ENCODE data around the gene C1orf210.

C1orf210 gene

GRCh38 chr1:43256675-43257570 is 28.5 kb downstream of the C1orf210 start:
- Mint-ChIP-seq H3K27me3 (no peaks in the 10 kb centered on the region), H3K4me1 (no peaks in the 10 kb centered on the region), H3K36me3 (no peaks in the 10 kb centered on the region), H3K4me3 (no peak overlapping the region), H3K9me3 (no peaks in the 10 kb centered on the region), H3K27ac (no peak overlapping the region)

- no peaks in the 10 kb centered on the region for H3K4me1 Mint-ChIP-seq
- H3K27me3 Mint-ChIP-seq, result peaks cover 2% of the 10 kb centered on the region
- H3K9me3 Mint-ChIP-seq, result no peaks in the 10 kb centered on the region
- no peak overlapping the region for H3K4me3 Mint-ChIP-seq
- no peak overlapping the region for H3K27ac Mint-ChIP-seq
- no peaks in the 10 kb centered on the region for H3K36me3 Mint-ChIP-seq
These were observed 29.8 kb downstream of the C1orf210 start for GRCh38 chr1:43255438-43256210.

- H3K27ac Mint-ChIP-seq, result no peak overlapping the region
- H3K4me3 Mint-ChIP-seq, result no peak overlapping the region
- H3K9me3 Mint-ChIP-seq, result no peaks in the 10 kb centered on the region
- no peaks in the 10 kb centered on the region for H3K36me3 Mint-ChIP-seq
- no peaks in the 10 kb centered on the region for H3K4me1 Mint-ChIP-seq
- H3K27me3 Mint-ChIP-seq, result peaks cover 2% of the 10 kb centered on the region
These were observed 31.5 kb downstream of the C1orf210 start for GRCh38 chr1:43253876-43254275.

DNA sequence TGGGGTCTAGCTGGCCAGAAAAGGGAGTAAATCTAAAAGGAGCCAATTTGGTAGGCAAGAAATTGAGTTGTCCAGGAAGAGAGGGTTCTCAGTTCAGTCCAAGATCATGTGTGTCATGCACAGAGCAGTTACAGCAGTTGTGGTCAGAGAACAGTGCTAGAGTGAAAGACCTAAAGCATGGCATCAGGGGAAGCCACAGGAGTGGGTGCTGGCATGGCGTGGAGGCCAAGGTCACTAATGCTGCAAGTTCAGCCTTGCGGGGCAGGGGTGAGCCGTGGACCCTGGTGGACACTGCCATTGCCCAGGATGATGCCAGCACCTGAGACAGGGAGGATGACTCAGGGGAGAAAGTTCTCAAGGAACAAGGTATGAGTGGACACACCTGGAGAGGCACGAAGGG is 32.2 kb downstream of the C1orf210 start:
- H3K4me1 Mint-ChIP-seq, result no peaks in the 10 kb centered on the region
- peaks cover 2% of the 10 kb centered on the region for H3K27me3 Mint-ChIP-seq
- no peak overlapping the region for H3K27ac Mint-ChIP-seq
- no peaks in the 10 kb centered on the region for H3K9me3 Mint-ChIP-seq
- no peaks in the 10 kb centered on the region for H3K36me3 Mint-ChIP-seq
- H3K4me3 Mint-ChIP-seq, result no peak overlapping the region

- peaks cover 2% of the 10 kb centered on the region for H3K27me3 Mint-ChIP-seq
- H3K27ac Mint-ChIP-seq, result no peak overlapping the region
- H3K4me1 Mint-ChIP-seq, result no peaks in the 10 kb centered on the region
- no peak overlapping the region for H3K4me3 Mint-ChIP-seq
- no peaks in the 10 kb centered on the region for H3K9me3 Mint-ChIP-seq
- no peaks in the 10 kb centered on the region for H3K36me3 Mint-ChIP-seq
These were observed 33.2 kb downstream of the C1orf210 start for GRCh38 chr1:43252225-43252624.

GRCh38 chr1:43251024-43251423 is 34.4 kb downstream of the C1orf210 start:
- Mint-ChIP-seq H3K36me3 (no peaks in the 10 kb centered on the region), H3K4me3 (no peak overlapping the region), H3K4me1 (no peaks in the 10 kb centered on the region), H3K27ac (no peak overlapping the region), H3K9me3 (no peaks in the 10 kb centered on the region), H3K27me3 (peaks cover 3% of the 10 kb centered on the region)

DNA sequence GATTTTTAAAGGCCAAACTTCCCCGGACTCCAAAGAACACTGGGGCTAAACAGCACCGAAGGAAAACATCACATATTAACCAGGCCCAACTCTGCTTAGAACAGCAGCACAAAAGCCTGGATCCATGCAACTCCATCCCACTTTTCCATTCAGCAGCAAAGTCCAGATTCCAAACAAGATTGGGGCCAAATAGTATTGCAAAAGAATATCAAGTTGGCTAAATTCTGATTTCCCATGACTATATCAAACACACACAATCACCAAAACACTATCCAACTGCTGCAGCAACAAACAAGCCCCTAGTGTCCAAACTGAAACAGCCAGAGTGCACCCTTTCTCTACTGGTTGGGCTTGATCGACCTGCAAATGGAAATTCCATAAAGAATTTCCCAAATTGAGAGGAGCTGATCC is 35.0 kb downstream of the C1orf210 start:
- Mint-ChIP-seq H3K4me3 (no peak overlapping the region), H3K4me1 (no peaks in the 10 kb centered on the region), H3K9me3 (no peaks in the 10 kb centered on the region), H3K27ac (no peak overlapping the region), H3K27me3 (peaks cover 3% of the 10 kb centered on the region), H3K36me3 (no peaks in the 10 kb centered on the region)

DNA sequence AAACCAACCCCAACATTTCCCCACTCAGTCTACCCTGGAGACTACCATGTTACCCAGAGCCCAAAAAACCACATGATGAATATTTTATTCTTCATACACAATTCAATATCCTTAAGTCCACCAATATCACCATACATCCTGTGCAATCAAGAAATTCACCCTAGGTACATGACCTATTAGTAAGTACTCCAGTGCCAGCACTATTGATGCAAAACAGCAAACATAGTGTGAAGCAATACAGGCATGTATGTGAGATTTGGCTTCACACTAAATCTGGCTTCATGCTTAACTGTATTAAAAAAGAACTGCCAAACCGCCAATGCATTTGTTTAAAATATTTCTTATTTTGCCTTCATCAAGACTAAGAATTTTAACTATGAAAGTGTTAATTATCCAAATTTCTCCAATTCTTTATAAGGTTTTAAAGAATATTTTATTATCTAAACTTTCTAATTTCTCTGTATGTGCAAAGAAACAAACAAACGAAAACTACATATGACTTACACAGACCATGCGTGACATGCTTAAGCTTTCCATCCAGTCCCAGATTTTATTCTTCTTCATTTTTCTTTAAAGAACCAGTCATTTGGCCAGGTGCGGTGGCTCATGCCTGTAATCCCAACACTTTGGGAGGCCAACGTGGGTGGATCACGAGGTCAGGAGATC is 38.0 kb downstream of the C1orf210 start:
- Mint-ChIP-seq H3K27ac (no peak overlapping the region), H3K4me3 (no peak overlapping the region), H3K36me3 (no peaks in the 10 kb centered on the region)

GRCh38 chr1:43246466-43247213 is 38.7 kb downstream of the C1orf210 start:
- H3K27ac Mint-ChIP-seq, result no peak overlapping the region
- peaks cover 3% of the 10 kb centered on the region for H3K27me3 Mint-ChIP-seq
- no peak overlapping the region for H3K4me3 Mint-ChIP-seq
- H3K4me1 Mint-ChIP-seq, result no peaks in the 10 kb centered on the region
- H3K9me3 Mint-ChIP-seq, result no peaks in the 10 kb centered on the region
- H3K36me3 Mint-ChIP-seq, result no peaks in the 10 kb centered on the region

More for the DNA sequence above, 38.0 kb downstream of the C1orf210 start:
- Mint-ChIP-seq H3K9me3 (no peaks in the 10 kb centered on the region), H3K4me1 (no peaks in the 10 kb centered on the region), H3K27me3 (peaks cover 3% of the 10 kb centered on the region)

DNA sequence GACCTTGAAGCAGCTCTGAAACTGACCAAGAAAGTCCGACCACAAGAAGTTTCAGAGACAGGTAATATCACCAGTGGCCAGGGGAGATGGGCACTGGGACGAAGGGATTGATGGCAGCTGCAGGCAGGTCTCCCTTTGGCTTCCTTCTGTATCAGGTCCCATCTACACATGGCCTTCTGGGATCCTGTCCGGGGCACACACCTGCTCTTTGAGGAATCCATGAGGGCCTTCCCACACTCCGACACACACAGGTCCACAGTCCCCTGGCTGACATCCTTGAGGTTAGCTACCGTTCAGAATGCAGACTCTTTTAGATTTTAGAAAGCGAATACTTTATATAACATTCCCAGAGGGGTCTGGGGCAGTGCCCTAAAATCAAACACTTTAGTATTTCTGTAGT is 42.1 kb downstream of the C1orf210 start:
- no peak overlapping the region for H3K27ac Mint-ChIP-seq
- H3K9me3 Mint-ChIP-seq, result peaks cover 4% of the 10 kb centered on the region
- peaks cover 1% of the 10 kb centered on the region for H3K27me3 Mint-ChIP-seq

DNA sequence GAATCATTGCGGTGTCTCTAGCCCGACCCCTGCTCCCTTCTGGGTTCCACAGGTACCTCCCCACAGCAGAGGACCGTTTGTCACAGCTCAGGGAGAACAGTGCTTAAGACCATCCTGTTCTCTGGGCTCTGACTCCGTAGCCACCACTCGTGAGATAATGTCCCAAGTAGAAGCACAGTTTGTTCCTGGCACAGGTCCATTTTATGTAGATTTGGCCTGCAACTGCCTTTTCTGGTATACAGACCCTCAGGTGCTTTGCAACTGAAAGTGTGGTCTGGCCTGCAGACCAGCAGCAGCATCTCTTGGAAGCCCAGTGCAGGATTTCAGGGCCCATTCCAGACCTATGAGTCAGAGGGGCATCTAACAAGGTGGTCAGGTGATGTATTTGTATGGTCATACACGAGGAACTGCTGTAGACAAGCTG is 44.0 kb downstream of the C1orf210 start:
- Mint-ChIP-seq H3K4me3 (no peak overlapping the region), H3K9me3 (peaks cover 4% of the 10 kb centered on the region), H3K27ac (no peak overlapping the region), H3K4me1 (no peaks in the 10 kb centered on the region), H3K27me3 (no peaks in the 10 kb centered on the region), H3K36me3 (no peaks in the 10 kb centered on the region)

More for the DNA sequence above, 42.1 kb downstream of the C1orf210 start:
- no peak overlapping the region for H3K4me3 Mint-ChIP-seq
- H3K4me1 Mint-ChIP-seq, result no peaks in the 10 kb centered on the region
- no peaks in the 10 kb centered on the region for H3K36me3 Mint-ChIP-seq

DNA sequence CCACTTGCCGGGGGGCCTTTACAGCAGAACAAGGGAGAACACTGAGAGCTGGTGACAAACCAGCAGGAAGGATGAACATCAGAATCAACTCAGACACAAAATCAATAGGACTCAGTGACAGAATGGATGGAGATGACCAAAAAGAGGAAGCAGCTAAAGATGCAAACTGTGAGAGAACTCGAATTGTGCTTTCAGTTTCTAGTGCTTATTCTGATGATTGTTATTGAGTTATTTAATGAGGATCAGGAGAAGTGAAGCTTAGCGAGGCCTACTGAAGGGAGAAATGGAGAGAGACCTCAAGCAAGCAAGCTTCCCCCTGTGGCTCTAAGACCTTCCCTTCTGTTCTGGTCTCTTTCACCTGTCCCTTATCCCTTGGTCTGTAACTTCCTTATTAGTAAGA is 45.9 kb downstream of the C1orf210 start:
- Mint-ChIP-seq H3K27ac (no peak overlapping the region), H3K4me1 (no peaks in the 10 kb centered on the region), H3K36me3 (no peaks in the 10 kb centered on the region), H3K9me3 (peaks cover 4% of the 10 kb centered on the region), H3K27me3 (no peaks in the 10 kb centered on the region), H3K4me3 (no peak overlapping the region)

GRCh38 chr1:43238991-43239469 is 46.4 kb downstream of the C1orf210 start:
- Mint-ChIP-seq H3K27me3 (no peaks in the 10 kb centered on the region), H3K36me3 (no peaks in the 10 kb centered on the region), H3K4me3 (no peak overlapping the region), H3K27ac (no peak overlapping the region), H3K9me3 (peaks cover 4% of the 10 kb centered on the region), H3K4me1 (no peaks in the 10 kb centered on the region)

DNA sequence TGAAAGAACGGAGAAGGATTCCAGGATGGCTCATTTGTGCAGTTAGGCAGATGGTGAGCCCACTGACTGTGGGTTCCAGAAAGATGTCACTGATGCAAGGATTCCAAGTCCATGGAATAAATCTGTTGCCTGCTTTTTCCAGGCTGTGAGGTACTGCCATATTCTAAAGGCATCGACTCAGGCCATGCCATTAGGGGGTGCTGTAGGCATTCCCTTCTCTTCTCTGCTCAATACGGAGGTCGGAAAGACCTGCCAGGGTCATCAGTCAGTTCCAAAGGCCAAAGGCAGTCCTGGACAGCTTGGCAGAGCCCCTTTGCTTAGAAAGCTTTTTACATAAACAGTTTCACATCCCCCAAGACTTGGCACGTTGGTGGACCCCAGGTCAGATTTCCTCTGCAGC is 47.3 kb downstream of the C1orf210 start:
- H3K9me3 Mint-ChIP-seq, result peaks cover 4% of the 10 kb centered on the region
- no peaks in the 10 kb centered on the region for H3K4me1 Mint-ChIP-seq
- H3K27me3 Mint-ChIP-seq, result no peaks in the 10 kb centered on the region
- H3K27ac Mint-ChIP-seq, result no peak overlapping the region
- H3K4me3 Mint-ChIP-seq, result no peak overlapping the region
- no peaks in the 10 kb centered on the region for H3K36me3 Mint-ChIP-seq

DNA sequence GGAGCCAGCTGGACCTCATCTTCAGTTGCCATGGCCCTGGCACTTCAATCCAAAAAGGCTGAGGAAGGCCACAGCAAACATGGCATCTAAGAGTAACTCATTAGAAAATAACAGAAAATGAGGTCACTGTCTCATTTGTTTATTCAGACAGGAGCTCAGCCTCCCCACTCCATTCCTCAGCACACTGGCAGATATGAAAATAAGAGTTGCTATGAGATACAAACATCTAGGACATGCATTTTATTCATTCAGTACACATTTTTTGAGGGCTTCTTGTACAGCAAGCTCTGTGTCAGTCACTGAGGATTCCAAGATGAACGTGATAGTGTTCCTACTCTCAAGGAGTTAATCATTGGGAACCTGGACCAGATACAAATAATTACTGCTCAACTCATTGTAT is 48.3 kb downstream of the C1orf210 start:
- Mint-ChIP-seq H3K4me1 (no peaks in the 10 kb centered on the region), H3K9me3 (peaks cover 4% of the 10 kb centered on the region), H3K27ac (no peak overlapping the region), H3K36me3 (no peaks in the 10 kb centered on the region), H3K27me3 (no peaks in the 10 kb centered on the region), H3K4me3 (no peak overlapping the region)

All from activated naive CD4-positive, alpha-beta T cell treated with anti-CD3 and anti-CD28 coated beads, Interleukin-2, amount 50 U/mL, for 24 hours (primary cell).